SK-N-SH (cell line): ENCODE results near the gene LDAF1.

ENCODE experiments used
- CHD2 ChIP-seq: fragments of 150-350 bp; IDR thresholded peaks from 2 replicates; pipeline ENCODE4 v1.6.1; 2018; ENCODE audit warnings: low read length; ENCODE audit not compliant: partially characterized antibody
- CTCF ChIP-seq: fragments of 200-600 bp; sonication (generic); IDR thresholded peaks from 2 replicates; pipeline ENCODE4 v1.6.1; 2017; ENCODE audit warnings: antibody characterized with exemption, mild to moderate bottlenecking, moderate library complexity
- EP300 ChIP-seq, 2 experiments: IDR thresholded peaks; 2 replicates each; pipeline versions ENCODE4 v1.4.0 to v1.6.1; 2012; ENCODE audit warnings: borderline replicate concordance in 1 of 2, low read depth in 1 of 2, low read length in 1 of 2
- FOXJ3 ChIP-seq: sonication (generic); formaldehyde crosslinking; IDR thresholded peaks from 2 replicates; pipeline ENCODE4 v1.5.1; 2020; ENCODE audit warnings: mild to moderate bottlenecking, missing genetic modification reagents
- MAX ChIP-seq: IDR thresholded peaks from 2 replicates; pipeline ENCODE4 v1.4.0; 2012; ENCODE audit warnings: low read depth
- NRF1 ChIP-seq: IDR thresholded peaks from 2 replicates; pipeline ENCODE4 v1.6.1; 2012; ENCODE audit warnings: low read depth, mild to moderate bottlenecking, low read length
- POLR2AphosphoS5 ChIP-seq: IDR thresholded peaks from 2 replicates; pipeline ENCODE4 v1.6.1; 2012; ENCODE audit warnings: low read depth, low read length
- REST ChIP-seq: IDR thresholded peaks from 2 replicates; pipeline ENCODE4 v1.6.1; 2012; ENCODE audit warnings: mild to moderate bottlenecking, low read depth, low read length, moderate library complexity
- RFX5 ChIP-seq: IDR thresholded peaks from 2 replicates; pipeline ENCODE4 v1.6.1; 2012; ENCODE audit warnings: mild to moderate bottlenecking, improper control_type of control experiment, low read length
- SMC3 ChIP-seq: IDR thresholded peaks from 2 replicates; pipeline ENCODE4 v1.6.1; 2012; ENCODE audit warnings: low read depth, low read length, improper control_type of control experiment
- TAF1 ChIP-seq: IDR thresholded peaks from 2 replicates; pipeline ENCODE4 v1.6.1; 2012; ENCODE audit warnings: low read depth, mild to moderate bottlenecking, low read length, moderate library complexity, borderline replicate concordance
- USF2 ChIP-seq: fragments of 150-350 bp; IDR thresholded peaks from 2 replicates; pipeline ENCODE4 v1.6.1; 2017; ENCODE audit warnings: antibody characterized with exemption, low read length, low read depth, borderline replicate concordance
- YY1 ChIP-seq: IDR thresholded peaks from 2 replicates; pipeline ENCODE4 v1.4.0; 2012; ENCODE audit warnings: low read depth, mild to moderate bottlenecking

GRCh38 chr16:21194771-21195301 is 36.4 kb downstream of the LDAF1 start:
- TF ChIP-seq TAF1 (no peak), CHD2 (no peak), CTCF (no peak), SMC3 (no peak), REST (no peak), YY1 (no peak), EP300 (IDR thresholded peaks at IDR 0.05; ENCODE audit: borderline replicate concordance in 1 of 2, low read depth in 1 of 2, low read length in 1 of 2) (no peak), MAX (no peak), POLR2AphosphoS5 (no peak), RFX5 (no peak), FOXJ3 (no peak), USF2 (no peak), NRF1 (no peak)
